WERI-Rb-1 (cell line): Measurements from ENCODE around the gene TIAM1.

ENCODE experiments used
- DNase-seq: peaks from one replicate; pipeline ENCODE4 v3.0.0-alpha.2; 2020
- H3K27ac ChIP-seq: fragments of 250-450 bp; sonication (Bioruptor Pico); 2 replicates; pipeline ENCODE4 v1.5.1; 2020; ENCODE audit warnings: mild to moderate bottlenecking, moderate library complexity
- H3K27me3 ChIP-seq: fragments of 250-450 bp; sonication (Bioruptor Pico); 2 replicates; pipeline ENCODE4 v1.5.1; 2021; ENCODE audit warnings: mild to moderate bottlenecking, low read depth, moderate library complexity; ENCODE audit not compliant: insufficient read depth, severe bottlenecking
- H3K36me3 ChIP-seq: fragments of 250-450 bp; sonication (Bioruptor Pico); 2 replicates; pipeline ENCODE4 v1.5.1; 2020; ENCODE audit warnings: mild to moderate bottlenecking, moderate library complexity
- H3K4me3 ChIP-seq: 2 replicates; pipeline ENCODE4 v1.5.1; 2011; ENCODE audit warnings: low read depth, mild to moderate bottlenecking, control low read depth, low read length
- H3K9me3 ChIP-seq: fragments of 250-450 bp; sonication (Bioruptor Pico); 2 replicates; pipeline ENCODE4 v1.5.1; 2021; ENCODE audit warnings: mild to moderate bottlenecking, moderate library complexity; ENCODE audit not compliant: severe bottlenecking
- TF ChIP-seq, protein P1 (sequence below): IDR thresholded peaks from 2 replicates; pipeline ENCODE4 v1.5.1; 2011; ENCODE audit warnings: low read depth, mild to moderate bottlenecking, control low read depth, inconsistent platforms, low read length

The TIAM1 gene

DNA sequence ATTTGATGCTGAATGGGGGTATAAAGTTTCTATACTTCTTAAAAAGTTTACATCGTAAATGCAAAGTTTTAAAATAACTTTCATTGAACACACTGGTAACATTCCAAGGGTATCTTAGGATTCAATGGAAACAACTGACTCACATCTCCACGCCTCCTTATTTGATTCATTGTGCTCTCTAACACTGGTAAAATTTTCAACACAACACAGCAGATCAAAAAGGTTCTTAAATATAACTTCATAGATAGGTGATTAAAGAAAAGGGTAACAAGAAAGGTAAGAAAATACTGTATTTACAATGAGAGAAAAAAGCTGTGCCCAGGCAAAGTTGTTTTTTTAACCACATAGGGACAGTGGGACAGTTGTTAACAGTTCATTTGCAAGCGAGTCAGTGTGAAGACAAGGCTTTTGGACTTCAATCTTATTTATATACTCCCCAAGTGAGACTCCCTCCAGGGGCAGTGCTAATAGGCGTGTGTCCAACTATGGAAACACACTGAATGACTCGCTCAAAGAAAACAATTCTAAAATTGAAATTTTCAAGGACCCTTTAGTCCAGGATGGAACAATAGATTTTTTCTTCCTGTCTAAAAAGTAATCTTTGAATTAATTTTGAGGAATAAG is 140.5 kb downstream of the TIAM1 start:
- Histone ChIP-seq H3K27me3 (no peaks in the 10 kb centered on the region), H3K36me3 (peaks cover 3% of the 10 kb centered on the region; the same call in 1 of the 2 replicates), H3K4me3 (no peak overlapping the region), H3K27ac (no peak overlapping the region), H3K9me3 (no peaks in the 10 kb centered on the region)
- DNase-seq, result no peak
- TF ChIP-seq, protein P1, sequence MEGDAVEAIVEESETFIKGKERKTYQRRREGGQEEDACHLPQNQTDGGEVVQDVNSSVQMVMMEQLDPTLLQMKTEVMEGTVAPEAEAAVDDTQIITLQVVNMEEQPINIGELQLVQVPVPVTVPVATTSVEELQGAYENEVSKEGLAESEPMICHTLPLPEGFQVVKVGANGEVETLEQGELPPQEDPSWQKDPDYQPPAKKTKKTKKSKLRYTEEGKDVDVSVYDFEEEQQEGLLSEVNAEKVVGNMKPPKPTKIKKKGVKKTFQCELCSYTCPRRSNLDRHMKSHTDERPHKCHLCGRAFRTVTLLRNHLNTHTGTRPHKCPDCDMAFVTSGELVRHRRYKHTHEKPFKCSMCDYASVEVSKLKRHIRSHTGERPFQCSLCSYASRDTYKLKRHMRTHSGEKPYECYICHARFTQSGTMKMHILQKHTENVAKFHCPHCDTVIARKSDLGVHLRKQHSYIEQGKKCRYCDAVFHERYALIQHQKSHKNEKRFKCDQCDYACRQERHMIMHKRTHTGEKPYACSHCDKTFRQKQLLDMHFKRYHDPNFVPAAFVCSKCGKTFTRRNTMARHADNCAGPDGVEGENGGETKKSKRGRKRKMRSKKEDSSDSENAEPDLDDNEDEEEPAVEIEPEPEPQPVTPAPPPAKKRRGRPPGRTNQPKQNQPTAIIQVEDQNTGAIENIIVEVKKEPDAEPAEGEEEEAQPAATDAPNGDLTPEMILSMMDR, result no peak

DNA sequence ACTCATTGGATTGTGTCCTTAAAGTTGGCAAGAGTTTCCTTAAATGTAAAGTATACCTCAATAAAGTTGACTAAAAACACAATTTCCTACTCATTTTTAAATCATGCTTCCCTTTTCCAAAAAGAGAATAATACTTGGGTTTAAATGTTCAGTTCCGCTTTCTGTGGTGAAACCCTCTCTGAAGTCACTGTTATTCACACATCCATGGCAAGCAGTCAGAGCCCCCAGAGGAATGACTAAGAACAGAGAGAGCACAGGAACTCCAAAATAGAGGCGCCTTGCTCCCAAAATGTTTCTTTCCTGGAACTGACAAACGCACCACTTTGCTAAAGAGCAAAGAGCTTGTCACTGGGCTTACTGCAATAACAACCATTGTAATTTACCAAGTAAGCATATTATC is 142.5 kb downstream of the TIAM1 start:
- Histone ChIP-seq H3K4me3 (no peak overlapping the region), H3K27me3 (no peaks in the 10 kb centered on the region), H3K27ac (no peak overlapping the region), H3K36me3 (peaks cover 3% of the 10 kb centered on the region; the same call in 1 of the 2 replicates), H3K9me3 (no peaks in the 10 kb centered on the region)
- DNase-seq, result no peak
- TF ChIP-seq, protein P1, result no peak

DNA sequence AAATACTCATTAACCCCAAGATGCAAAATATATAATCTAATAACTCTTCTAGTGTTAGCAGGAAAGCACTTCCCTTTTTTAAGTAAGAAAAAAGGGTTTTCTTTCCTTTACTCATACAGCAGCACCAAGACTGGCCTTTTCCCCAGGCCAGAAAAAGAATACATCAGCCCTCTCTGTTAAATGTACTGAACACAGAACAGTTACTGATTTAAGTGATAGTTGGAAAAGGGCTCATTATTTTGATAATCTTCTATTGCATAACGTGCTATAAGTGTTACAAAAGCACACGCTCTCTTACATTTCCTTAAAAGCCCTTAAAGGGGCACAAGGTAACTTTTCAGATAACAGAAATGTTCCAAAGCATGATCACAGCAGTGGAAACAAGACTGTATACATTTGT is 142.9 kb downstream of the TIAM1 start:
- TF ChIP-seq, protein P1, result no peak
- DNase-seq, result no peak
- no peaks in the 10 kb centered on the region for H3K27me3 ChIP-seq
- H3K36me3 ChIP-seq, result peaks cover 3% of the 10 kb centered on the region; the same call in 1 of the 2 replicates
- no peak overlapping the region for H3K4me3 ChIP-seq
- H3K27ac ChIP-seq, result no peak overlapping the region
- H3K9me3 ChIP-seq, result no peaks in the 10 kb centered on the region

DNA sequence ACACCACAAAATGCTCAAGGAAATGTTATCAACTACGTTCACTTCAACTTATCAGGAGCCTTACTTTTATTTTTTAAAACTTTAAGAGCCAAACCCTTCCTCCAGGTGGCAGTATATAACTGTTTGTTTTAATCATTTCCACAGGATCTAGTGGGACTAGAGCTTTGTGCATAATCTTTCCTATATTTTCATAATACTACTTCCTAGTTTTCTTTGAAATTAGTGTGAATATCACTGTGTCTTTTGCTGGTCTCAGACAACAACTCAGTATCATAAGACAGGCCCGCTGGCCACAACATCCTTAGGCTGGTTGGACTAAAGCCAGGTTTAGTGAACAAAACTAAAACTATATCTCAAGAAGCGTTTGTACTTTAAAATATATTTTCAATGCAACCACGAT is 145.5 kb downstream of the TIAM1 start:
- DNase-seq, result no peak
- H3K27ac ChIP-seq, result no peak overlapping the region
- no peak overlapping the region for H3K4me3 ChIP-seq
- TF ChIP-seq, protein P1, result peak; percentile 40; the same call in 1 of the 2 replicates
- H3K27me3 ChIP-seq, result no peaks in the 10 kb centered on the region
- H3K9me3 ChIP-seq, result no peaks in the 10 kb centered on the region
- no peaks in the 10 kb centered on the region for H3K36me3 ChIP-seq

DNA sequence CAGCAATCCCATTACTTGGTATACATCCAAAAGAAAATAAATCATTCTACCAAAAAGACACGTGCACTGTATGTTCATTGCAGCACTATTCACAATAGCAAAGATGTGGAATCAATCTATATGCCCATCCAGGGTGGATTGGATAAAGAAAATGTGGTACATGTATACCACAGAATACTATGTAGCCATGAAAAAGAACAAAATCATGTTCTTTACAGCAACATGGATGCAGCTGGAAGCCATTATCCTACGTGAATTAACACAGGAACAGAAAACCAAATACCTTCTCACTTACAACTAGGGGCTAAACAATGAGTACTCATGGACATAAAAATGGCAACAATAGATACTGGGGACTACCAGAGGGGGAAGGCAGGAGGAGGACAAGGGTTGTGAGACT is 147.3 kb downstream of the TIAM1 start:
- no peak overlapping the region for H3K4me3 ChIP-seq
- no peak for DNase-seq
- no peak overlapping the region for H3K27ac ChIP-seq
- TF ChIP-seq, protein P1, result no peak
- H3K27me3 ChIP-seq, result no peaks in the 10 kb centered on the region
- H3K9me3 ChIP-seq, result no peaks in the 10 kb centered on the region
- no peaks in the 10 kb centered on the region; the same call in none of the 2 replicates for H3K36me3 ChIP-seq
